Anterior cingulate cortex (tissue), 58 donors: ENCODE results near the gene ARHGEF35.
"Not testable (repeated sequence)": the region's sequence is repeated elsewhere in the genome, so short reads cannot be mapped to it uniquely, and the experiment has no call there.

Source experiments
- DNase-seq, 58 donors: peaks; one replicate each; lab custom pipeline; 2025; lab: John Stamatoyannopoulos, UW

Gene ARHGEF35

GRCh38 chr7:144195212-144195872 is at the start of gene ARHGEF35:
TSS of gene ARHGEF35 (minus strand) at chr7:144195833. CDS start at chr7:144188383, 7,450 bp downstream.
- not testable (repeated sequence) for DNase-seq

GRCh38 chr7:144245372-144245771 is 49.7 kb upstream of the ARHGEF35 start:
- not testable (repeated sequence) for DNase-seq

DNA sequence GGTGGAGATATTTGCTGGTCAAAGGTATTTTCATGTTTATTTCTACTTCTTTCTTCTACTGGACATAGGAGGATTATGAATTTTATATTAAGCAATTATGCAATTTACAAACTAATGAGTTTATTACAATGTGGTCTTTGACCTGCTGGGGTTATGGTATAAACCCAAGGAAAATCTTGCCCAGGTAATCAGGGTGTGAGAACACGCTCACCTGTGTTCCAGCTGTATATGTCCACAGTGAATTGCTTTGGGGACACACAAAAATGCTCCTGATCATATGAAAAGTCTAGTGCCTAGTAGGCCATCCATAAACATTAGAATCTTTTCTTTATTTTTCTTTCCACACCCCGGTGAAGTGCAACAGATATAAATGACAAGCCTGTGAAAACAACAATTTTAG is 43.7 kb upstream of the ARHGEF35 start, which contains the start of gene OR2A42:
Gene OR2A42 (minus strand): TSS at position 241 of the 400 bp plus-strand sequence. CDS start 6,762 bp downstream, outside the sequence.
- DNase-seq: not testable (repeated sequence)

DNA sequence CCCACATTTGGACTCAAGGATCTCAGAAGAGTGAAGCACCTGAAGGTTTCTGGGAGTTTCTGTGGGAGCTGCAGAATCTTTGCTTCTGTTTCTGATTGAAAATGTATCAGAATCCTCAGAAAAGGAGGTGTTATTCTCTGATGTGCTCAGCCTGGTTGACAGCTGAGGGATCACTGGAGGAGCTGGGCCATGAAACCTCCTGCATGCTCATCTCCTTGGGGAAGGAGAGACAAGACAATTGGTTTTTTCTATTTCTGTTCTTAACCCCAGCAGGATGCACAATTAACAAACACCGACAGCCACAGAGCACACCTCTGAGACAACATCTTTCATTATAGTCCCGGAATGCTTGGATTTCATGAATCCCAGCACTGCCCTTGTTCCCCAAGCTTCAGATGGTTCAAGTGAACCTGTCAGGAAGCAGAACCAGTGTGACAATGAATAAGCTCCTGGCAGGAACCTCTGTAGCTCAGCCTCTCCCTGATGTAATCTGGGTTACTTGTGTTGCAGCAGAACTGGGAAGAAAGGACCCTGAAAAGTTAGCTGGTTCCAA is 43.0 kb upstream of the ARHGEF35 start:
- not testable (repeated sequence) for DNase-seq

- not testable (repeated sequence) for DNase-seq
Measured at GRCh38 chr7:144233039-144233438, 37.4 kb upstream of the ARHGEF35 start.

DNA sequence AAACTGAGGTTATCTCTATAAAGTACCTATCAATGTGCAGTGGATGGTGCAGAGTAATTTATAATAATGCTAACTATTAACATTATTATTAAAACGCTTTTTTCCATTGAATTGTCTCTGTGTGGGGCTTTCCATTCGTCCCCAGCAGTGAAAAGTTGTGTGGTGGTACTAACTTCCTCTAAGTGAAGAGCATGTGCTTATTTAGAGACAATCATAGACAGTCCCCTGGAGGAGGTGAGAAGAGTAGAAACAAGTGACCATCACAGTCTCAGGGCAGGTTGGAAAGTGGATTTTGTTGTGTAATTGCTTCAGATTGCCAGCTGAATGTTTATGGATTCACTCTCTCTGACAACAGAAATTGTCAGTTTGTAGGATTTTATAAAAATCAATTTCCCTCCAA is 35.4 kb upstream of the ARHGEF35 start:
- DNase-seq: not testable (repeated sequence)

GRCh38 chr7:144228810-144229209 is 33.2 kb upstream of the ARHGEF35 start:
- DNase-seq: not testable (repeated sequence)

GRCh38 chr7:144226866-144227265 is 31.2 kb upstream of the ARHGEF35 start:
- not testable (repeated sequence) for DNase-seq

GRCh38 chr7:144223675-144224074 is 28.0 kb upstream of the ARHGEF35 start:
- not testable (repeated sequence) for DNase-seq

GRCh38 chr7:144220531-144220930 is 24.9 kb upstream of the ARHGEF35 start:
- not testable (repeated sequence) for DNase-seq

- DNase-seq: not testable (repeated sequence)
Measured at GRCh38 chr7:144219149-144219548, 23.5 kb upstream of the ARHGEF35 start.

GRCh38 chr7:144218581-144218980 is 22.9 kb upstream of the ARHGEF35 start:
- DNase-seq: not testable (repeated sequence)

DNA sequence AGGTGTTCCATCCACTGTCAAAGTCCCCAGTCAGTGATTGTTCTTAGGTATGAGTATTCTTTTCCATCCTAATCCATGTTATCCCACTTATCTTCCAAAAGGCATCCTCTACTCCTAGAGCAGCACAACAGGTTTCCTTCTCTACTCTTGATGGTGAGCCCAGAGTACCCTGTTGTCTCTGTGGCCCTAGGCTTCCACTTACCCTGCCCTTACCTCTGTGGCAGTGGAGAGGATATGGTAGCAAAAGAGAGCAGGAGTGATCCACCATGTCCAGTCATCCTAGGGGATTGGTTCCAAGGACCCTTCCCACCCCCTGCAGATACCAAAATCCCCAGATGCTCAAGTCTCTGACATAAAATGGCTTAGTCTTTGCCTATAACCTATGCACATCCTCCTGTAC is 21.6 kb upstream of the ARHGEF35 start:
- DNase-seq: not testable (repeated sequence)

DNA sequence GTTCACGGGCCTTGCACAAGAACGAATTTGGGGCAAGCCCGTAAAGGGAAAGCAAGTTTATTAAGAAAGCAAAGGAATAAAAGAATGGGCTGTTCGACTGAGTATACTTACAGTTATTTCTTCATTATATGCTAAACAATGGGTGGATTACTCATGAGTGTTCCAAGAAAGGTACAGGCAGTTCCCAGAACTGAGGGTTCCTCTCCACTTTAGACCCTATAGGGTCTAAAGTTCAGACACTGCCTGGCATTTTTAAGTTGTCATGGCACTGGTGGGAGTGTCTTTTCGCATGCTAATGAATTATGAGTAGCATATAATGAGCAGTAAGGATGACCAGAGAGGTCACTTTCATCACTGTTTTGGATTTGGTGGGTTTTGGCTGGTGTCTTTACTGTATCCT is 9.7 kb upstream of the ARHGEF35 start:
- DNase-seq: not testable (repeated sequence)

DNA sequence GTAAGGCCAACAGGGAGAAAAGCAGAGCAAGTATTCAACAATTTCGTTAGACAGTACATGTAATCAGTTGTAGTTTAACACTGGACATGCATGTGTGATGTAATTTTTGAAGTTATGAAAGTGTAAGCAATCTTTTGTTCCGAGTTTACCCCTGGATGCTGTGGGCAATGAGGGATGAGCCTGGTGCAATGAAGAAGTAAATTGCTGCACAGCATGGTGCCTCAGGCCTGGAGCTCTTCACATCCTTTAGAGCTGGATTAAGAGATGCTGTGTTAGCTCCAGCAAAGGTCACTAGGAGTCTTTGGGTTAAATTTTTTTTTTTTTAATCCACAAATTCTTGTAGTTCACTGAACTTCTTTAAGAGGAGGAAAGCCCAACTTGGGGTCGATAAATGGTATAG is 7.5 kb upstream of the ARHGEF35 start:
- not testable (repeated sequence) for DNase-seq

GRCh38 chr7:144201978-144202377 is 6.3 kb upstream of the ARHGEF35 start:
- DNase-seq: not testable (repeated sequence)

DNA sequence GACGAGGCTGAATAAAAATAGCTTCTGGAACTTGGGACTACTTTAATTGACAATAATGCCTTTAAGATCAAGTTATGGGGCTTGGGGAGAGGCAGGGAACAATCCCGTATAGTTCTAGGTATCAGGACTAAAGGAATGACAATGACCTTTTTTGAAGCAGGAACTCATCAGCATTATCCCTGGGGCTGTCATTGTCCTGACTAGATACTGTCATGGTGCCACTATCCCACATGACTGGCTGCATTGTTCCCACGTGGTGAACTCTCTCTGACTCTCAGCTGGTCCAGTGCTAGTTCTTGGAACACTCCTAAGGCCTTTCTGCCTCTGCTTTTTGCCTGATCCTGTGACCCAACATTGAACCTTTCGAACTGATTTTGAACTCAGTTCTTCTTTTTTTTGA is 3.3 kb upstream of the ARHGEF35 start:
- DNase-seq: not testable (repeated sequence)

GRCh38 chr7:144194453-144194852 is 1.2 kb downstream of the ARHGEF35 start:
- DNase-seq: not testable (repeated sequence)

DNA sequence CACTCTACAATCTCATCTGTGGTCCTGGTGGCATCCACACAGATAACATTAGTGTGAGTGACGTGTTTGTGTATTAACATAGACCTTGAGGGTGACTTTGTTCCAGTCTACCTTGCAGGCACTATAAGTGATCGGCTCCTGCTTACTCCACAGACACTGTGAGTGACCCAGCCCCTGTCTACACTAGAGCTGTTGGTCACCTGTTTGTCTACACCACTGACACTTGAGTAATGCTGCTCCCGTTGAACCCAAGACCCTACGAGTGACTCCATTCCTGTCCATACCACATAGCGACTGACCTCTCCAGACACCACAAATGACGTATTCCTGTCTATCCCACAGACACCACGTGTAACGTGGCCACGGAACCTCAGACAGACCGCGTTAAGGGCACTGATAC is 1.9 kb downstream of the ARHGEF35 start:
- DNase-seq: not testable (repeated sequence)

GRCh38 chr7:144188578-144189171 is 7.0 kb downstream of the ARHGEF35 start:
- not testable (repeated sequence) for DNase-seq

- DNase-seq: not testable (repeated sequence)
Measured at GRCh38 chr7:144187848-144188247, 7.8 kb downstream of the ARHGEF35 start.
